K562 (cell line): Measurements from ENCODE around the gene BCL10. TPM values are rescaled to one million over a fixed set of nuclear protein-coding genes. Genes with fewer than 3 reads are reported as not detected.

ENCODE experiments used
- ADNP ChIP-seq: fragments of 200-800 bp; sonication (Bioruptor generic); IDR thresholded peaks from 2 replicates; pipeline ENCODE4 v1.6.1; 2016; ENCODE audit warnings: missing genetic modification characterization, missing compliant biosample characterization
- BHLHE40 ChIP-seq: IDR thresholded peaks from 2 replicates; pipeline ENCODE4 v1.6.1; 2011; ENCODE audit warnings: low read length, improper control_type of control experiment
- CBX3 ChIP-seq, 2 experiments: IDR thresholded peaks; 1 replicate in 1 of 2; 2 replicates in 1 of 2; pipeline ENCODE4 v1.6.1; 2012; ENCODE audit warnings: inconsistent platforms in 2 of 2, low read length in 2 of 2, borderline replicate concordance in 1 of 2, control low read depth in 1 of 2
- DDX20 ChIP-seq: fragments of 450-650 bp; IDR thresholded peaks from 2 replicates; pipeline ENCODE4 v1.6.1; 2016; ENCODE audit warnings: missing genetic modification characterization, low read depth, mild to moderate bottlenecking, missing compliant biosample characterization, moderate library complexity
- EHMT2 ChIP-seq: fragments of 450-650 bp; IDR thresholded peaks from 2 replicates; pipeline ENCODE4 v1.6.1; 2018; ENCODE audit warnings: antibody characterized with exemption
- FOXK2 ChIP-seq, 2 experiments: fragments of 450-650 bp; IDR thresholded peaks in 1 of 2; conservative IDR thresholded peaks in 1 of 2; 2 replicates each; pipeline ENCODE4 v1.6.1; 2016; ENCODE audit warnings: low read depth in 2 of 2, mild to moderate bottlenecking in 1 of 2
- HDAC6 ChIP-seq: IDR thresholded peaks from 2 replicates; pipeline ENCODE4 v1.6.1; 2012; ENCODE audit warnings: low read depth, mild to moderate bottlenecking, control low read depth, inconsistent platforms, low read length, moderate library complexity
- HLTF ChIP-seq: fragments of 450-650 bp; IDR thresholded peaks from 2 replicates; pipeline ENCODE4 v1.6.1; 2016
- HMG20B ChIP-seq: fragments of 250-450 bp; sonication (Bioruptor Pico); IDR thresholded peaks from 2 replicates; pipeline ENCODE4 v1.5.0; 2021; ENCODE audit warnings: mild to moderate bottlenecking
- HMGN3 ChIP-seq: IDR thresholded peaks from 2 replicates; pipeline ENCODE4 v1.6.1; 2011; ENCODE audit warnings: borderline replicate concordance, low read depth, mild to moderate bottlenecking, mixed read lengths, low read length; ENCODE audit not compliant: insufficient read length; ENCODE audit errors: extremely low read depth
- KDM1A ChIP-seq, 2 experiments: fragments of 450-650 bp; IDR thresholded peaks; 2 replicates each; pipeline ENCODE4 v1.6.1; 2016; ENCODE audit warnings: mild to moderate bottlenecking in 2 of 2
- LEF1 ChIP-seq: fragments of 450-650 bp; IDR thresholded peaks from 2 replicates; pipeline ENCODE4 v1.6.1; 2016; ENCODE audit warnings: mild to moderate bottlenecking
- NCOR1 ChIP-seq: fragments of 450-650 bp; IDR thresholded peaks from 2 replicates; pipeline ENCODE4 v1.6.1; 2016; ENCODE audit warnings: mild to moderate bottlenecking, moderate library complexity
- NFXL1 ChIP-seq: fragments of 450-650 bp; formaldehyde crosslinking; IDR thresholded peaks from 2 replicates; pipeline ENCODE4 v1.4.0; 2021; ENCODE audit warnings: mild to moderate bottlenecking
- PCBP2 ChIP-seq: fragments of 200-400 bp; formaldehyde crosslinking; IDR thresholded peaks from 2 replicates; pipeline ENCODE4 v1.6.1; 2018; ENCODE audit warnings: low read length, low read depth, mild to moderate bottlenecking, moderate library complexity; ENCODE audit not compliant: poor library complexity, severe bottlenecking
- PHB ChIP-seq: fragments of 250-450 bp; sonication (Bioruptor Pico); IDR thresholded peaks from 2 replicates; pipeline ENCODE4 v1.5.0; 2021
- SMARCC2 ChIP-seq: fragments of 450-650 bp; IDR thresholded peaks from 2 replicates; pipeline ENCODE4 v1.6.1; 2017; ENCODE audit warnings: antibody characterized with exemption, moderate library complexity, mild to moderate bottlenecking, low read depth
- TOE1 ChIP-seq, 2 experiments: fragments of 450-650 bp in 1 of 2; sonication (generic) in 1 of 2; formaldehyde crosslinking in 1 of 2; IDR thresholded peaks; 2 replicates each; pipeline versions ENCODE4 v1.7.1 to v1.8.0; 2016 to 2022; ENCODE audit warnings: borderline replicate concordance in 2 of 2, mild to moderate bottlenecking in 2 of 2, antibody characterized with exemption in 1 of 2, inconsistent platforms in 1 of 2, low read depth in 1 of 2, missing genetic modification reagents in 1 of 2, moderate library complexity in 1 of 2
- WHSC1 ChIP-seq: IDR thresholded peaks from one replicate; pipeline ENCODE4 v1.6.1; 2012; ENCODE audit warnings: low read length, control low read depth, inconsistent platforms
- ZNF143 ChIP-seq: sonication (generic); formaldehyde crosslinking; IDR thresholded peaks from 2 replicates; pipeline ENCODE4 v1.9.0; 2022; ENCODE audit warnings: mild to moderate bottlenecking, missing genetic modification reagents
- ZNF253 ChIP-seq: fragments of 250-450 bp; sonication (Bioruptor Pico); conservative IDR thresholded peaks from 2 replicates; pipeline ENCODE4 v1.6.1; 2021; ENCODE audit warnings: mild to moderate bottlenecking
- ZNF282 ChIP-seq: sonication (generic); formaldehyde crosslinking; IDR thresholded peaks from 2 replicates; pipeline ENCODE4 v1.8.1; 2023; ENCODE audit warnings: missing genetic modification reagents
- polyA plus RNA-seq, 8 experiments: library from polyadenylated mRNA; depleted of rRNA in 4 of 8; stranded (reverse) in 5 of 8; unstranded in 3 of 8; fragments of >200 nt; fragmentation: Nextera tagmentation in 2 of 8; fragmentation: Illumina TruSeq in 1 of 8; extraction: Ambion mirVana in 2 of 8; extraction: Trizol in 1 of 8; gene quantifications; 2 replicates each; pipeline versions ENCODE4 v1.2.1 to v1.2.3, GENCODE V29; 2011 to 2014; ENCODE audit warnings: inconsistent platforms in 1 of 8, missing spikeins in 1 of 8
- total RNA-seq, 7 experiments: library from RNA; depleted of rRNA in 6 of 7; stranded (reverse); fragments of >200 nt in 6 of 7; fragmentation: Illumina TruSeq in 2 of 7; extraction: Trizol in 2 of 7; gene quantifications; 2 replicates each; pipeline versions ENCODE4 v1.2.1 to v1.2.3, GENCODE V29; 2011 to 2021; ENCODE audit warnings: low replicate concordance in 1 of 7
- TF ChIP-seq, protein P1 (sequence below): sonication (generic); formaldehyde crosslinking; IDR thresholded peaks from 2 replicates; pipeline ENCODE4 v1.9.0; 2022; ENCODE audit warnings: mild to moderate bottlenecking, missing genetic modification reagents
- TF ChIP-seq, protein P2 (sequence below), 2 experiments: fragments of 200-800 bp in 1 of 2; sonication (Bioruptor generic) in 1 of 2; sonication (generic) in 1 of 2; formaldehyde crosslinking in 1 of 2; IDR thresholded peaks in 1 of 2; conservative IDR thresholded peaks in 1 of 2; 2 replicates each; pipeline versions ENCODE4 v1.5.0 to v1.6.1; 2016 to 2020; ENCODE audit warnings: missing compliant biosample characterization in 1 of 2, missing genetic modification characterization in 1 of 2, missing genetic modification reagents in 1 of 2
- TF ChIP-seq, protein P3 (sequence below), 2 experiments: fragments of 450-650 bp; conservative IDR thresholded peaks; 2 replicates each; pipeline ENCODE4 v1.6.1; 2017; ENCODE audit warnings: mild to moderate bottlenecking in 2 of 2, moderate library complexity in 2 of 2

BCL10 gene
- total and polyA plus RNA-seq, 9 of the 15 experiments (the other 6 are each of a cell fraction or from before 2014, with no cell fraction given), result 8.0 to 19.4 (median 12.3) TPM

DNA sequence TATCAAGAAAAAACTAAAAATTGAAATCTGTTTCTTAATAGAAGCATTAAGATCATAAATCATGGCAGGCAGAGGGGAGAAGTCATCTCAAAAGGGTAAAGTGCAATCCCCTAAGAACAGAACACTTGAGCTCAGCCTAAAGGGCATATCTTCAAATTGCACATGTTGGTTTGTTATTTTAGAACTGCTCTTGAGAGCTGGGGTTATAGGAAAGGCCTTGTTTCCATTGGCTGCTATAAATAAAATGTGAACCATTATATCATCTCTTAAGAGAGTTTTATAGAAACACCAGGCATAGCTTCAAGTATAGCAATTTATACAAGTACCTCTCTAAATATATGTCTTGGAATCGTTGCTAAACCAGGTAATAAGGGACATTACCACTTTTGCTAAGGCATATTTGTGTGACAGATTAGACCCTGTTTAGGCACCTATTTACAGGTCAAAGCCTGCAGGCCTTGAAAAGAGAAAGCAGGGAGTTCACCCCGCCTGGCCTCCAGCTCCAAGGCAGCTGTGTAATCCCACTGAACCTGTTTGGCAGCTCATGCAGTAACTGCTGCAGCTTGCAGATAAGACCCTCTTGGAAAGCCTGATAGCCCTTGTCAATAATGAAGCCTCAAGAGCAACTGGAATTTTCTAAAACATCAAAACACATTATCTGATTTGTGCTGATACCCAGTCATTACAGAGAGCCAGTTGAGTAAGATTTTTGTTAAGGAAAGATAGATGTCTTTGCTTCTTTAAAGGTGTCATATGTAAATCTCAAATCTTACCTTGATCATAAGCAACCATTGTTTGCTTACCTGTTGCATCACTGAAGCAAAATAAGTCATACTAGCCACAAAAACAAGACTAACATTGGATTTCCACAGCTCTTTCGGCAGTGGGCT, 51.5 kb downstream of the BCL10 start (continued):
- TF ChIP-seq PHB, result no peak
- TF ChIP-seq SMARCC2, result peak; percentile 95
- TF ChIP-seq NCOR1, result peak; percentile 98
- TF ChIP-seq PCBP2, result no peak
- peak; percentile 77 for TF ChIP-seq FOXK2 (conservative IDR thresholded peaks at IDR 0.05 in 1 of 2, IDR thresholded peaks at IDR 0.05 in 1 of 2; ENCODE audit: low read depth in 2 of 2)
- TF ChIP-seq TOE1 (IDR thresholded peaks at IDR 0.05; ENCODE audit: borderline replicate concordance), result peak; percentile 57; the same call in 1 of the 2 replicates
- TF ChIP-seq TOE1 (CRISPR knock-in tag; IDR thresholded peaks at IDR 0.05; ENCODE audit: borderline replicate concordance, low read depth), result no peak
- TF ChIP-seq LEF1, result peak; percentile 99
- no peak for TF ChIP-seq HMG20B (CRISPR knock-in tag)
- no peak for TF ChIP-seq HDAC6
- no peak for TF ChIP-seq ZNF143 (CRISPR knock-in tag)
- TF ChIP-seq, protein P1, sequence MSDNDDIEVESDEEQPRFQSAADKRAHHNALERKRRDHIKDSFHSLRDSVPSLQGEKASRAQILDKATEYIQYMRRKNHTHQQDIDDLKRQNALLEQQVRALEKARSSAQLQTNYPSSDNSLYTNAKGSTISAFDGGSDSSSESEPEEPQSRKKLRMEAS, result no peak
- TF ChIP-seq, protein P2, sequence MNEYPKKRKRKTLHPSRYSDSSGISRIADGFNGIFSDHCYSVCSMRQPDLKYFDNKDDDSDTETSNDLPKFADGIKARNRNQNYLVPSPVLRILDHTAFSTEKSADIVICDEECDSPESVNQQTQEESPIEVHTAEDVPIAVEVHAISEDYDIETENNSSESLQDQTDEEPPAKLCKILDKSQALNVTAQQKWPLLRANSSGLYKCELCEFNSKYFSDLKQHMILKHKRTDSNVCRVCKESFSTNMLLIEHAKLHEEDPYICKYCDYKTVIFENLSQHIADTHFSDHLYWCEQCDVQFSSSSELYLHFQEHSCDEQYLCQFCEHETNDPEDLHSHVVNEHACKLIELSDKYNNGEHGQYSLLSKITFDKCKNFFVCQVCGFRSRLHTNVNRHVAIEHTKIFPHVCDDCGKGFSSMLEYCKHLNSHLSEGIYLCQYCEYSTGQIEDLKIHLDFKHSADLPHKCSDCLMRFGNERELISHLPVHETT (CRISPR knock-in tag; conservative IDR thresholded peaks at IDR 0.05 in 1 of 2, IDR thresholded peaks at IDR 0.05 in 1 of 2), result peak in 1 of 2 experiments; percentile 48; a peak in 1 of 4 replicates
- 0 out of 2 replicates have a peak, but pooled peaks have one; percentile 49 for TF ChIP-seq HLTF
- peak in 1 of 2 experiments; percentile 66; a peak in 2 of 3 replicates for TF ChIP-seq CBX3 (IDR thresholded peaks at IDR 0.05; ENCODE audit: borderline replicate concordance in 1 of 2, low read length in 2 of 2)
- peak; percentile 43 for TF ChIP-seq EHMT2
- TF ChIP-seq DDX20, result no peak
- peak; percentile 85 for TF ChIP-seq BHLHE40
- no peak for TF ChIP-seq WHSC1
- TF ChIP-seq KDM1A (IDR thresholded peaks at IDR 0.05), result peak; percentile 98
- TF ChIP-seq, protein P3, sequence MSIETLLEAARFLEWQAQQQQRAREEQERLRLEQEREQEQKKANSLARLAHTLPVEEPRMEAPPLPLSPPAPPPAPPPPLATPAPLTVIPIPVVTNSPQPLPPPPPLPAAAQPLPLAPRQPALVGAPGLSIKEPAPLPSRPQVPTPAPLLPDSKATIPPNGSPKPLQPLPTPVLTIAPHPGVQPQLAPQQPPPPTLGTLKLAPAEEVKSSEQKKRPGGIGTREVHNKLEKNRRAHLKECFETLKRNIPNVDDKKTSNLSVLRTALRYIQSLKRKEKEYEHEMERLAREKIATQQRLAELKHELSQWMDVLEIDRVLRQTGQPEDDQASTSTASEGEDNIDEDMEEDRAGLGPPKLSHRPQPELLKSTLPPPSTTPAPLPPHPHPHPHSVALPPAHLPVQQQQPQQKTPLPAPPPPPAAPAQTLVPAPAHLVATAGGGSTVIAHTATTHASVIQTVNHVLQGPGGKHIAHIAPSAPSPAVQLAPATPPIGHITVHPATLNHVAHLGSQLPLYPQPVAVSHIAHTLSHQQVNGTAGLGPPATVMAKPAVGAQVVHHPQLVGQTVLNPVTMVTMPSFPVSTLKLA (conservative IDR thresholded peaks at IDR 0.05), result peak; percentile 11 to 74; a peak in 1 of 4 replicates
- peak; percentile 97 for TF ChIP-seq HMGN3
- TF ChIP-seq NFXL1 (CRISPR knock-in tag), result peak; percentile 50; the same call in 1 of the 2 replicates
- peak; percentile 47; the same call in 1 of the 2 replicates for TF ChIP-seq ADNP
- no peak for TF ChIP-seq ZNF282 (CRISPR knock-in tag)
- TF ChIP-seq ZNF253 (CRISPR knock-in tag), result no peak
